ENCODE data around the gene KCTD5. TPM values are rescaled to one million over a fixed set of nuclear protein-coding genes. Genes with fewer than 3 reads are reported as not detected.
A peak's percentile ranks its signal among the peaks of the same experiment; 100 is the strongest.

The KCTD5 gene
- total RNA-seq, 1 donor from 2014 or later = 55.4 TPM

GRCh38 chr16:2690852-2691251 is 8.5 kb downstream of the KCTD5 start:
- no peak overlapping the region for H3K27ac Mint-ChIP-seq (ENCODE audit: unreplicated experiment)
- Histone ChIP-seq H3K9ac (ENCODE audit: low read length) (no peak overlapping the region), H3K9me3 (ENCODE audit: insufficient read depth, low read depth, low read length) (no peaks in the 10 kb centered on the region), H3K4me2 (ENCODE audit: low read length) (no peak overlapping the region), H4K20me1 (ENCODE audit: insufficient read depth, low read length) (peaks cover 54% of the 10 kb centered on the region), H3K27ac (ENCODE audit: low read depth, low read length) (no peak overlapping the region), H3K79me2 (ENCODE audit: insufficient read depth, low read length) (peaks cover 53% of the 10 kb centered on the region), H3K27me3 (ENCODE audit: insufficient read depth, low read length) (no peaks in the 10 kb centered on the region), H2AFZ (ENCODE audit: low read depth, low read length) (no peak overlapping the region), H3K4me3 (ENCODE audit: insufficient read depth, low read depth, low read length) (no peak overlapping the region), H3K4me1 (ENCODE audit: insufficient read depth, low read length) (peaks cover 25% of the 10 kb centered on the region), H3K36me3 (ENCODE audit: insufficient read depth, low read length) (no peaks in the 10 kb centered on the region)
- H3K36me3 Mint-ChIP-seq (ENCODE audit: low read depth, unreplicated experiment) = peaks cover 3% of the 10 kb centered on the region
- H3K9me3 Mint-ChIP-seq (ENCODE audit: unreplicated experiment) = no peaks in the 10 kb centered on the region
- no peak for DNase-seq (ENCODE audit: low read depth)
- no peaks in the 10 kb centered on the region for H3K27me3 Mint-ChIP-seq (ENCODE audit: low read depth, unreplicated experiment)
- TF ChIP-seq CTCF (IDR thresholded peaks at IDR 0.05; ENCODE audit: insufficient read depth, low read depth, low read length) (no peak), EZH2 (IDR thresholded peaks at IDR 0.05; ENCODE audit: insufficient read depth, low read length) (no peak)
- peaks cover 10% of the 10 kb centered on the region for H3K4me1 Mint-ChIP-seq (ENCODE audit: low read depth, unreplicated experiment)
- no peak overlapping the region for H3K4me3 Mint-ChIP-seq (ENCODE audit: unreplicated experiment)
- no peak for FAIRE-seq

GRCh38 chr16:2691491-2692248 is 9.3 kb downstream of the KCTD5 start:
- Histone ChIP-seq H3K27me3 (ENCODE audit: insufficient read depth, low read length) (no peaks in the 10 kb centered on the region), H4K20me1 (ENCODE audit: insufficient read depth, low read length) (peaks cover 53% of the 10 kb centered on the region), H3K4me3 (ENCODE audit: insufficient read depth, low read depth, low read length) (no peak overlapping the region), H3K79me2 (ENCODE audit: insufficient read depth, low read length) (peaks cover 53% of the 10 kb centered on the region), H2AFZ (ENCODE audit: low read depth, low read length) (no peak overlapping the region), H3K27ac (ENCODE audit: low read depth, low read length) (no peak overlapping the region), H3K9ac (ENCODE audit: low read length) (no peak overlapping the region), H3K4me1 (ENCODE audit: insufficient read depth, low read length) (peaks cover 25% of the 10 kb centered on the region), H3K9me3 (ENCODE audit: insufficient read depth, low read depth, low read length) (no peaks in the 10 kb centered on the region), H3K36me3 (ENCODE audit: insufficient read depth, low read length) (no peaks in the 10 kb centered on the region), H3K4me2 (ENCODE audit: low read length) (peak overlapping the region; percentile 45)
- Mint-ChIP-seq H3K27ac (ENCODE audit: unreplicated experiment) (no peak overlapping the region), H3K36me3 (ENCODE audit: low read depth, unreplicated experiment) (peaks cover 3% of the 10 kb centered on the region), H3K9me3 (ENCODE audit: unreplicated experiment) (no peaks in the 10 kb centered on the region), H3K27me3 (ENCODE audit: low read depth, unreplicated experiment) (no peaks in the 10 kb centered on the region), H3K4me1 (ENCODE audit: low read depth, unreplicated experiment) (peaks cover 9% of the 10 kb centered on the region), H3K4me3 (ENCODE audit: unreplicated experiment) (no peak overlapping the region)
- DNase-seq (ENCODE audit: low read depth) (no peak), FAIRE-seq (no peak)
- TF ChIP-seq CTCF (IDR thresholded peaks at IDR 0.05; ENCODE audit: insufficient read depth, low read depth, low read length) (no peak), EZH2 (IDR thresholded peaks at IDR 0.05; ENCODE audit: insufficient read depth, low read length) (no peak)
